ENCODE measurements around the gene SEMA3B.

SEMA3B gene

DNA sequence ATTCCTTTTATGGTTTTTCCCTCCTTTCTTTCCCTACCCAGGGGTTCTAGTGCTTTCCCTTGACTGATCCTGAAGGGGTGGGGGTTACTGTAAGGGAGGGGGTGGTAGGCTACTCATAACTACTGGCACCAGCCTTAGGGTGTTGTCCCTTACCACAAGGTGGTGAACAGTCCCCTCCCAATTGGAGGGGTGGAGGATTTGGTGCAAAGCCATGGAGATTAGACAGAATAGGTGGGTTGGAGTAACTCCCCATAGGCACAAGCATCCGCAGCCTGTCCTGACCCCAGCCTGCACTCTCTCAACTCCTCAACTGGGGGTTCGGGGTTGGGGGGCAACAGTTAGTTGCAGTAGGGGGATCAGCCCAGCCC, 56.1 kb downstream of the SEMA3B start:
- Histone ChIP-seq H3K4me1 (ENCODE audit: control insufficient read depth, low read length) (peaks cover 36% of the 10 kb centered on the region), H3K9me2 (replicated peaks; ENCODE audit: control insufficient read depth, low read length) (no peaks in the 10 kb centered on the region), H3K36me3 (ENCODE audit: control insufficient read depth, low read length) (peaks cover 38% of the 10 kb centered on the region), H3K9me3 (ENCODE audit: control insufficient read depth, insufficient read depth, low read length) (no peaks in the 10 kb centered on the region), H4K20me1 (ENCODE audit: control insufficient read depth, insufficient read depth, low read depth, low read length) (no peaks in the 10 kb centered on the region), H3K27ac (ENCODE audit: low read depth, low read length) (no peak overlapping the region), H3K4me2 (ENCODE audit: low read length) (no peak overlapping the region), H3F3A (ENCODE audit: control insufficient read depth, insufficient read depth) (peaks cover 12% of the 10 kb centered on the region), H3K27me3 (ENCODE audit: control insufficient read depth, low read length) (no peaks in the 10 kb centered on the region), H3K4me3 (ENCODE audit: low read length) (no peak overlapping the region), H3K79me2 (ENCODE audit: control insufficient read depth, low read length) (peaks cover 24% of the 10 kb centered on the region)
- TF ChIP-seq, protein P1, sequence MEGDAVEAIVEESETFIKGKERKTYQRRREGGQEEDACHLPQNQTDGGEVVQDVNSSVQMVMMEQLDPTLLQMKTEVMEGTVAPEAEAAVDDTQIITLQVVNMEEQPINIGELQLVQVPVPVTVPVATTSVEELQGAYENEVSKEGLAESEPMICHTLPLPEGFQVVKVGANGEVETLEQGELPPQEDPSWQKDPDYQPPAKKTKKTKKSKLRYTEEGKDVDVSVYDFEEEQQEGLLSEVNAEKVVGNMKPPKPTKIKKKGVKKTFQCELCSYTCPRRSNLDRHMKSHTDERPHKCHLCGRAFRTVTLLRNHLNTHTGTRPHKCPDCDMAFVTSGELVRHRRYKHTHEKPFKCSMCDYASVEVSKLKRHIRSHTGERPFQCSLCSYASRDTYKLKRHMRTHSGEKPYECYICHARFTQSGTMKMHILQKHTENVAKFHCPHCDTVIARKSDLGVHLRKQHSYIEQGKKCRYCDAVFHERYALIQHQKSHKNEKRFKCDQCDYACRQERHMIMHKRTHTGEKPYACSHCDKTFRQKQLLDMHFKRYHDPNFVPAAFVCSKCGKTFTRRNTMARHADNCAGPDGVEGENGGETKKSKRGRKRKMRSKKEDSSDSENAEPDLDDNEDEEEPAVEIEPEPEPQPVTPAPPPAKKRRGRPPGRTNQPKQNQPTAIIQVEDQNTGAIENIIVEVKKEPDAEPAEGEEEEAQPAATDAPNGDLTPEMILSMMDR (IDR thresholded peaks at IDR 0.05; ENCODE audit: low read depth, low read length, poor library complexity, severe bottlenecking) = no peak
- TF ChIP-seq EZH2phosphoT487 (IDR thresholded peaks at IDR 0.05; ENCODE audit: borderline replicate concordance, low read length) = no peak

DNA sequence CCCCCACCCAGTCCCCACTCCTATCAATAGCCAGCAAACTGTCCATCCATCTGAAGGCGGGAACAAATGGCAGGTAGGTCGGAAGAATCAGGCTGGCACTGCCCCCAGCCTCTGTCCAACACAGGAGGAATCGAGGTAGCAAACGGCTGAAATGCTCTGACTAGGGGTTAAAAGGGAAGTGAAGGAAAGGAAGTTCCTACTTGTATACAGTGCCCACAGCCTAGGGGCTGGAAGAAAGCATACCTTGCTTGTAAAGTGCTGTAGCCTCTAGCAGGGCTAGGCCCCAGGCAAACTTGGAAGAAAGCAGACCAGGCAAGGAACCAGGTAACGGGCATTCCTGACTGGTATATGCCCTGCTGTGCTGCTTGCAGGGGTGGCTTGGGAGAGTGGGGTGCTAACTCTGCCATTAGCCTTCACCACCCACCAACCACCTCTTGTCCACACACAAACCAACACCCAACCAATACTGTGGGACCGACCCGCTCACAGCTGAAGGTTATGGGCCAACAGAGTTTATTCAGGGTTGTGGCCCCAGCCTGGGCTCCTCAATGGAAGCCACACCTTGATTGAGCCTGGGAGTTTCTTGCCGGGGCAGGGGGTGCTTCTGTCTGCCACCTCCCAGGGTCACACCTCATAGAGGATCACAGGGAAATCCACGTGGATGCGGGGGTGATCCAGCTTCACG, 56.7 kb downstream of the SEMA3B start:
- H4K20me1 ChIP-seq (ENCODE audit: control insufficient read depth, insufficient read depth, low read depth, low read length) = no peaks in the 10 kb centered on the region
- peaks cover 32% of the 10 kb centered on the region for H3K4me1 ChIP-seq (ENCODE audit: control insufficient read depth, low read length)
- H3K4me3 ChIP-seq (ENCODE audit: low read length) = no peak overlapping the region
- no peak overlapping the region for H3K4me2 ChIP-seq (ENCODE audit: low read length)
- TF ChIP-seq, protein P1 (IDR thresholded peaks at IDR 0.05; ENCODE audit: low read depth, low read length, poor library complexity, severe bottlenecking) = no peak
- TF ChIP-seq EZH2phosphoT487 (IDR thresholded peaks at IDR 0.05; ENCODE audit: borderline replicate concordance, low read length) = no peak
- H3K27ac ChIP-seq (ENCODE audit: low read depth, low read length) = no peak overlapping the region
- peaks cover 16% of the 10 kb centered on the region for H3F3A ChIP-seq (ENCODE audit: control insufficient read depth, insufficient read depth)
- H3K9me2 ChIP-seq (replicated peaks; ENCODE audit: control insufficient read depth, low read length) = no peaks in the 10 kb centered on the region
- peaks cover 24% of the 10 kb centered on the region for H3K79me2 ChIP-seq (ENCODE audit: control insufficient read depth, low read length)
- no peaks in the 10 kb centered on the region for H3K27me3 ChIP-seq (ENCODE audit: control insufficient read depth, low read length)
- H3K36me3 ChIP-seq (ENCODE audit: control insufficient read depth, low read length) = peaks cover 43% of the 10 kb centered on the region
- H3K9me3 ChIP-seq (ENCODE audit: control insufficient read depth, insufficient read depth, low read length) = no peaks in the 10 kb centered on the region

DNA sequence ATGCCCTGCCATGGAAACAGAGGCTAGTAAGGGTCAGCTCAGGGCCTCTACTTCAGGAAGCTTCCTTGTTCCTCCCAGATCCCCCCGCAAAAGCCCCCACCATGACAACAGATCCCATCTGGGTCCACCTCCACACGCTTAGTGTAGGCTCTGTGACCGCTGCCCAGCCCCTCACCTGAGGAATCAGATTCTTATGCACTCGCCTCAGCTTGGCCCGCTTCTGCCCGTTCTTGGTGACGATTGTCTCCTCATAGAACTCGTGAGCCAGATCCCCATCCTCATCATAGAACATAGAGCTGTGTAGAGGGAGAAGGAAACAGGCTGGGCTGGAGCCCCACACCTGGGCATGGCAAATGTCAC, 57.2 kb downstream of the SEMA3B start:
- Histone ChIP-seq H3K4me1 (ENCODE audit: control insufficient read depth, low read length) (peaks cover 32% of the 10 kb centered on the region), H3K9me2 (replicated peaks; ENCODE audit: control insufficient read depth, low read length) (no peaks in the 10 kb centered on the region), H3K27ac (ENCODE audit: low read depth, low read length) (no peak overlapping the region), H3K4me2 (ENCODE audit: low read length) (no peak overlapping the region), H3K9me3 (ENCODE audit: control insufficient read depth, insufficient read depth, low read length) (no peaks in the 10 kb centered on the region), H3K79me2 (ENCODE audit: control insufficient read depth, low read length) (peaks cover 21% of the 10 kb centered on the region), H3K36me3 (ENCODE audit: control insufficient read depth, low read length) (peaks cover 49% of the 10 kb centered on the region), H3F3A (ENCODE audit: control insufficient read depth, insufficient read depth) (peaks cover 21% of the 10 kb centered on the region), H4K20me1 (ENCODE audit: control insufficient read depth, insufficient read depth, low read depth, low read length) (no peaks in the 10 kb centered on the region), H3K27me3 (ENCODE audit: control insufficient read depth, low read length) (no peaks in the 10 kb centered on the region), H3K4me3 (ENCODE audit: low read length) (no peak overlapping the region)
- TF ChIP-seq, protein P1 (IDR thresholded peaks at IDR 0.05; ENCODE audit: low read depth, low read length, poor library complexity, severe bottlenecking) = no peak
- no peak for TF ChIP-seq EZH2phosphoT487 (IDR thresholded peaks at IDR 0.05; ENCODE audit: borderline replicate concordance, low read length)
